Spleen (tissue), 7 donors: Measurements from ENCODE around the gene FAF1.

Source experiments
- POLR2A ChIP-seq, 3 donors: fragments of 450-650 bp; IDR thresholded peaks; one replicate each; pipeline ENCODE4 v1.5.1; 2017; ENCODE audit warnings: antibody characterized with exemption in 3 of 3, mild to moderate bottlenecking in 1 of 3
- POLR2AphosphoS5 ChIP-seq, 3 donors: sonication (generic); formaldehyde crosslinking; IDR thresholded peaks; one replicate each; pipeline ENCODE4 v1.5.1; 2017; ENCODE audit warnings: antibody characterized with exemption in 3 of 3
- TF ChIP-seq, protein P1 (sequence below), 11 experiments: fragments of 200-600 bp in 7 of 11; fragments of 450-650 bp in 4 of 11; sonication (generic) in 4 of 11; IDR thresholded peaks in 8 of 11; conservative IDR thresholded peaks in 3 of 11; 1 replicate in 7 of 11; 2 replicates in 4 of 11; pipeline versions ENCODE4 v1.4.0 to v1.8.0; 2016 to 2021; ENCODE audit warnings: antibody characterized with exemption in 11 of 11, inconsistent platforms in 4 of 11, mild to moderate bottlenecking in 1 of 11
- donor health status: DM: no; HTN: no; CAD: no; lungs with moderate emphysema.
- donor health status: DM: no; HTN: no; CAD: no.
- donor health status: DM: no; HTN: no; CAD: no.

DNA sequence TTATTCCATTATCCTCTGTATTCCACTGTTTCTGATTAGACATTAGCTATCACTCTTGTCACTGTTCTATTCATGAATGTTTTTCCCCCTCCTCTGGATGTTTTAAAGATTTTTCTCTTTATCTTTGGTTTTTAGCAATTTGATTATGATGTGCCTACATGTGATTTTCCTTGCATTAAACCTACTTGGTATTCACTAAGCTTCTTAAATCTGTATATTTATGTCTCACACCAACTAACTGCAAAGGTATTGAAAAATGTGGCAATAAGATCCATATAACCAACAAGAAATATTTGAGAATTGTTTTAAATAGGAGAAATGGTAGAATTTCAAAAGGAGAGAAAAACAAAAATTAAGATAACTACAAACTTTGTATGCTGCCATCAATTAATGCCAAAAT, 25.2 kb downstream of the FAF1 start:
- TF ChIP-seq, protein P1, sequence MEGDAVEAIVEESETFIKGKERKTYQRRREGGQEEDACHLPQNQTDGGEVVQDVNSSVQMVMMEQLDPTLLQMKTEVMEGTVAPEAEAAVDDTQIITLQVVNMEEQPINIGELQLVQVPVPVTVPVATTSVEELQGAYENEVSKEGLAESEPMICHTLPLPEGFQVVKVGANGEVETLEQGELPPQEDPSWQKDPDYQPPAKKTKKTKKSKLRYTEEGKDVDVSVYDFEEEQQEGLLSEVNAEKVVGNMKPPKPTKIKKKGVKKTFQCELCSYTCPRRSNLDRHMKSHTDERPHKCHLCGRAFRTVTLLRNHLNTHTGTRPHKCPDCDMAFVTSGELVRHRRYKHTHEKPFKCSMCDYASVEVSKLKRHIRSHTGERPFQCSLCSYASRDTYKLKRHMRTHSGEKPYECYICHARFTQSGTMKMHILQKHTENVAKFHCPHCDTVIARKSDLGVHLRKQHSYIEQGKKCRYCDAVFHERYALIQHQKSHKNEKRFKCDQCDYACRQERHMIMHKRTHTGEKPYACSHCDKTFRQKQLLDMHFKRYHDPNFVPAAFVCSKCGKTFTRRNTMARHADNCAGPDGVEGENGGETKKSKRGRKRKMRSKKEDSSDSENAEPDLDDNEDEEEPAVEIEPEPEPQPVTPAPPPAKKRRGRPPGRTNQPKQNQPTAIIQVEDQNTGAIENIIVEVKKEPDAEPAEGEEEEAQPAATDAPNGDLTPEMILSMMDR (IDR thresholded peaks at IDR 0.05 in 8 of 11, conservative IDR thresholded peaks at IDR 0.05 in 3 of 11) = no peak
- no peak for TF ChIP-seq POLR2AphosphoS5 (IDR thresholded peaks at IDR 0.05)
- TF ChIP-seq POLR2A (IDR thresholded peaks at IDR 0.05) = no peak
